Measurements from ENCODE around the gene KLK3.
"Not testable (repeated sequence)": the region's sequence is repeated elsewhere in the genome, so short reads cannot be mapped to it uniquely, and the experiment has no call there.

Gene KLK3

GRCh38 chr19:50854636-50855410 is at the start of gene KLK3:
Gene KLK3, plus strand, starts transcription at chr19:50854915. Its CDS starts 41 bp downstream, at chr19:50854956.
- no peak for DNase-seq (ENCODE audit: low read depth in 3 of 3)

- no peak for DNase-seq (ENCODE audit: low read depth in 3 of 3)
Observed at GRCh38 chr19:50808856-50809255, 45.9 kb upstream of the KLK3 start.

GRCh38 chr19:50811622-50812238 is 43.0 kb upstream of the KLK3 start:
- not testable (repeated sequence) for DNase-seq (ENCODE audit: low read depth in 3 of 3)

DNA sequence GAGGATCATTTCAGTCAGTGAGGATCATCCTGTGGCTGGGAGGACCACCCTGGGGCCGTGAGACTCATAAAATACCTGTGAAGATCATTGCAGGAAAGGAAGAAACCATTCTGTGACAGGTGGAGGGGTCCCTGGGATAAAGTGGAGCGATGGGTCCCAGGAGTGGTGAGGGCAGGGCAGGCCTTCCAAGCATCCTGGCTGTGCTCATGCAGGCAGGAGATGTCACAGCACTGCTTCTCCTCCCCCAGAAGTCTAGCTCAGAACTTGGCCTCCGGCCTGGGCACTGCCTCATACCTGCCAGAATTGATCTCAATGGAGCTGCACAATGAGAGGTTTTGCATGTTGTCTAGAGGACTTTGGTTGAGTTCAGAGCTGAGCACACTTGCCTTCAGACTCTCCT is 42.2 kb upstream of the KLK3 start:
- DNase-seq (ENCODE audit: low read depth in 3 of 3), result no peak

DNA sequence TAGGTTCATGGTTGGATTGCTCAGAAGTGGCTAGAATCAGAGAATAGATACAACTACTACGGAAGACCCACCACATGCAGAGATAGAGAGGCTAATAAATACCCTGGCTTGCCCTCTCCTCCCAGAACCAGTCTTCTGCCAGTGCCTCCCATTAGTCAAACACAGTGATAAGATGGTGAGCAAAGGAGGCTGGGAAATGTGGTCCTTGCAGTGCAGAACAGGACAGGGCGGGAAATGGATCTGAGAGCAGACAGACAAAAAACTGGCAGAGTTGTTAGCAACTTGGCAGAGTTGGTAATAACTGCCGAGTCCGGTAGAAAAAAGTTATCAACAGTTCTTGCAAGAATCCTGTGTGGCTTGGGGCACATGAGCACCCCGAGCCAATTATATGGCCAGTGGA is 39.8 kb upstream of the KLK3 start:
- no peak for DNase-seq (ENCODE audit: low read depth in 3 of 3)

- no peak for DNase-seq (ENCODE audit: low read depth in 3 of 3)
Observed at GRCh38 chr19:50815439-50815838, 39.3 kb upstream of the KLK3 start.

- DNase-seq (ENCODE audit: low read depth in 3 of 3), result peak in 1 of 3 experiments; percentile 59
Observed at GRCh38 chr19:50817941-50818858, 36.5 kb upstream of the KLK3 start.

GRCh38 chr19:50818859-50819472 is 35.7 kb upstream of the KLK3 start:
- DNase-seq (ENCODE audit: low read depth in 3 of 3), result no peak

GRCh38 chr19:50819636-50820035 is 35.1 kb upstream of the KLK3 start:
- DNase-seq (ENCODE audit: low read depth in 3 of 3), result no peak

- no peak for DNase-seq (ENCODE audit: low read depth in 3 of 3)
Observed at GRCh38 chr19:50820086-50820485, 34.6 kb upstream of the KLK3 start.

GRCh38 chr19:50820549-50821247 is 34.0 kb upstream of the KLK3 start:
- DNase-seq (ENCODE audit: low read depth in 3 of 3), result no peak

DNA sequence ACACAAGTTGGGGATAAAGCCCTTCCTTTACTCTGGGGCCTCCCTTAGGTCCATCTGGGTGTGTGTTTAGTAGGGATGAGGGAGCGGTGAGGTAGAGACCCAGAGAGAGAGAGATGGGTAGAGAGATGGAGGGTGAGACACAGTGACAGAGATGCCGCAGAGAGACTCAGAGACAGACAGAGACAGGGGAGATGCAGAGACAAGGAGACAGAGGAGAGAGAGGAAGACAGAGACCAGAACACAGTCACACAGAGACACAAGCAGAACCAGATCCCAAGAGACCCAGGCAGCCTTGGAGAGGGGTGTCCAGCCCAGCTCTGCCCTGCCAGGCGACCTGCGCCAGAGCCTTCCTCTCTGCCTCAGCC is 33.5 kb upstream of the KLK3 start:
- DNase-seq (ENCODE audit: low read depth in 3 of 3), result no peak

- DNase-seq (ENCODE audit: low read depth in 3 of 3), result no peak
Observed at GRCh38 chr19:50821622-50822021, 33.1 kb upstream of the KLK3 start.

GRCh38 chr19:50822661-50823208 is 32.0 kb upstream of the KLK3 start:
- no peak for DNase-seq (ENCODE audit: low read depth in 3 of 3)

DNA sequence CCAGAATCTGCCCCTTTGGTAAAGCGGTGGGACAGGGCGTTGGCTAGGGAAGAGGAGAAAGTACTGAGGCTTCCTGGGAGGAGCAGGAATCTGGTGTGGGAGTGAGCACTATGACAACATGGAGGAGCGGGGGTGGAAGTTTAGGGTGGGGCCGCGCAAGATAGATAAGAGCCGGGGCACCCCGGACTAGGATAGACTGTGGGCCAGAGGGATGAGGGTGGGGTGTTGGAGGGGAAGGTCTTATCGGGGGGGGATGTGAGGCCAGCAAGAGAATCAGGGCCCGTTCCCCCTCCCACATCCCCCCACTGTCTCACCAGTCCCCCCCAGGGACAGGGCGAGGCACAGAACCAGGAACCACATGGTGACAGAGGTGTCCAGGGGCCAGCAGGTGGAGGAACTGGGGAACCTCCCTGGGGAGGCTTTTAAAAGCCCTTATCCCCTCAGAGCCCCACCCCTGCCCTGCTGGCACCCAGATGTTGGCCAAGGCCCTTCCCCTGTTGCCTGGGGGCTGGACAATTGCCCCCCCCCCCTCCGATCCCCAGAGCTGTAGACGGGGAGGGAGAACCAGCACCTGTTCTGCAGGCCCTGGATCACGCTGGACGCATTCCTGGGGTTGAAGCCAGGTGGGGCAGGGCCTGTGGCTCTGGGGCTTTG is 31.2 kb upstream of the KLK3 start, which contains the start of gene KLK1:
Gene KLK1, minus strand, starts transcription at position 399 of the 654 bp plus-strand sequence. Its CDS starts 39 bp downstream, at position 360.
- no peak for DNase-seq (ENCODE audit: low read depth in 3 of 3)

DNA sequence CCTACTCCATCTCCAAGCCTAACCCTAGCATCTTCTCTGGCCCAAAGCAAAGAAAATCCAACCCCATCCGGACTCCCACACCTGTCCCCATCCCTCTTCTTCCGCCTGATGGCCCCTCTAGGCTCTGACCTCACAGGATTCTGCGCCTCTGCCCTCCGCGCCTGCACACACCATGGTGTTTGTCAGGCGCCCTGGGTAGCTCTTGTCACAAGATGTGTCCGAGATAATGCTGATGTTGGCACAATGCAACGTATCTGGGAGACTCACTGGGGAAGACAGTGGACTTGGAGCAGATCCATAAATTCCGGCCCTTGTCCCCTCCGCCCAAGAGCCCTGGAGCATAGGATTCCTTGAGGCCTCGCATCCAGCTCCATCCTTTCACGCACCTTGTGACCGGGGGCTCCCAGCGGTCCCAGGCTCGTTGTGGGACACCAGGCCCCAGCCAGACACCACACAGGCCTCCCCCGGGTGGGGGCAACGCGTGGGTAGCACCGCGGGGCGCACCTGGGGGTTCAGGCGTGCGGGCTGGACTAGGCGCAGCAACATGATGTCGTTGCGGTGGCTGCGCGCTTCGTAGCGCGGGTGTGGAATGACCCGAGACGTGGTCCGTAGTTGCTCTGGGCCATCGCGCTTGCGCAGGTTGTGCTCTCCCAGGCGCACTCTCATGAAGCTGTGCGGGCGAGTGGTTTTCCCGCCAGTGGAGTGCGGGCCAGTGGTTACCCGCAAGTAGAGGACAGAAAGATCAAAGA is 28.0 kb upstream of the KLK3 start:
- no peak for DNase-seq (ENCODE audit: low read depth in 3 of 3)

DNA sequence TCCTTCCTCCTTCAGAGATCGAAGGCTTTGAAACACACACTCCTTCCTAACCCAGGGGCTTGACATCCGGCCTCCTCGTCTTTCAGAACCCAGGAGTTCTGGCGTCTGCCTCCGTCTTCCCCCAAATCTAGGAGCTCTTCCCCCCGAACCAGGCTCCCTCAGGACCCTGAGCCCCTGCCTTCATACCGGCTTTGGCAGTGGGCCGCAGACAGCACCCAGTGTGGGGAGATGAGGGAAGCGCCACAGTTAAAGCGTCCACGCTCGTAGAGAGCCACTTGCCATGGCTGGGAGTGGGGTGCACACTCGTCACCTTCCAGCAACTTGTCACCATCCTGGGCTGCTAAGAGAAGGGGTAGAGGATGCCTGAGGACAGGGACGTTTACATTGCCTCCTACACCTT is 27.2 kb upstream of the KLK3 start:
- DNase-seq (ENCODE audit: low read depth in 3 of 3), result no peak

GRCh38 chr19:50829801-50830200 is 24.9 kb upstream of the KLK3 start:
- no peak for DNase-seq (ENCODE audit: low read depth in 3 of 3)

- DNase-seq (ENCODE audit: low read depth in 3 of 3), result no peak
Observed at GRCh38 chr19:50830266-50831025, 24.3 kb upstream of the KLK3 start.

Measured in stimulated activated CD4-positive, alpha-beta T cell treated with anti-CD3 and anti-CD28 coated beads, TNF-alpha, amount 100 ng/mL, for 24 hours (primary cell).